Gastroesophageal sphincter (tissue), 4 donors: Measurements from ENCODE around the gene CYP2C18. TPM values are rescaled to one million over a fixed set of nuclear protein-coding genes. Genes with fewer than 3 reads are reported as not detected.

Source experiments
- ATAC-seq: fragments of 150-250 bp; one replicate; pipeline ENCODE4 v1.9.1; 2016; ENCODE audit warnings: mild to moderate bottlenecking, moderate library complexity
- H3K27ac ChIP-seq, 4 donors: fragments of 200-600 bp; sonication (generic) in 3 of 4; 1 replicate in 3 of 4; 2 replicates in 1 of 4; pipeline ENCODE4 v1.5.1; 2016 to 2019
- H3K27me3 ChIP-seq: fragments of 200-600 bp; sonication (generic); one replicate; pipeline ENCODE4 v1.5.1; 2019
- H3K36me3 ChIP-seq, 2 donors: fragments of 200-600 bp; sonication (generic); one replicate each; pipeline ENCODE4 v1.5.1; 2019; ENCODE audit warnings: control low read depth in 1 of 2
- H3K4me1 ChIP-seq, 3 donors: fragments of 200-600 bp; sonication (generic); 1 replicate in 2 of 3; 2 replicates in 1 of 3; pipeline ENCODE4 v1.5.1; 2016 to 2019; ENCODE audit warnings: control low read depth in 2 of 3
- H3K4me3 ChIP-seq, 2 donors: fragments of 200-600 bp; sonication (generic); one replicate each; pipeline ENCODE4 v1.5.1; 2019; ENCODE audit warnings: mild to moderate bottlenecking in 1 of 2, moderate library complexity in 1 of 2
- H3K9me3 ChIP-seq, 3 donors: fragments of 200-600 bp; sonication (generic); one replicate each; pipeline ENCODE4 v1.5.1; 2017 to 2019; ENCODE audit warnings: control low read depth in 2 of 3
- CTCF ChIP-seq, 4 experiments: fragments of 200-600 bp in 2 of 4; fragments of 450-650 bp in 2 of 4; sonication (generic) in 1 of 4; IDR thresholded peaks; one replicate each; pipeline ENCODE4 v1.5.1; 2017 to 2019; ENCODE audit warnings: antibody characterized with exemption in 4 of 4, mild to moderate bottlenecking in 2 of 4, moderate library complexity in 2 of 4
- EP300 ChIP-seq: sonication (generic); formaldehyde crosslinking; IDR thresholded peaks from one replicate; pipeline ENCODE4 v1.6.1; 2017; ENCODE audit warnings: antibody characterized with exemption, mild to moderate bottlenecking
- POLR2A ChIP-seq, 2 donors: fragments of 450-650 bp; IDR thresholded peaks; one replicate each; pipeline ENCODE4 v1.6.1; 2017; ENCODE audit warnings: antibody characterized with exemption in 2 of 2, mild to moderate bottlenecking in 2 of 2, moderate library complexity in 1 of 2
- POLR2AphosphoS5 ChIP-seq: sonication (generic); formaldehyde crosslinking; IDR thresholded peaks from one replicate; pipeline ENCODE4 v1.6.1; 2017; ENCODE audit warnings: antibody characterized with exemption
- WGBS, 2 donors: methylation state at CpG; one replicate each; pipeline ENCODE4 v1.1.5; 2018; ENCODE audit warnings: low coverage in 1 of 2; 5-methylcytosine and 5-hydroxymethylcytosine counted together
- total RNA-seq, 4 donors: library from RNA; depleted of rRNA; stranded (reverse); fragments of >200 nt; gene quantifications; one replicate each; pipeline ENCODE4 v1.1.0, GENCODE V29; 2016

CYP2C18 gene
- total RNA-seq, 4 donors from 2014 or later: 2.6 TPM; not detected in 3

DNA sequence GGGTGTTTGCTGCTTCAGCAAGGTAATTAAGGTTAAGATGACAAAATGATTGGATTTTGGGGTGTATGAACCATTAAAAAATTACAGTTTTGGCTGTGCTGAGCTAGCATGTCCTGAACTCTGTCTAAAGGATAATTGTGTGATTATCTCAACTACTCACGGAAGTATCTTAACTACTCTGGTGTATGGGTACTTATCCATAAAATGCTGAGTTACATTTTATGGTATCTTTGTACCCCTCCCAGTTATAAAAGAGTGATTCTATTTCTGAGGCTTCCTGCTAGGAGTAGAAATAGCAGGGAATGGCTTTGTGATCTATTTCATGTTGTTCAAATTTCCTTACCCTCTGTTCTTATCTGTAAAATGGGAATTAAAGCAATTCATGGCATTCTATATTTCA is 22.6 kb downstream of the CYP2C18 start:
- Histone ChIP-seq H3K36me3 (no peaks in the 10 kb centered on the region), H3K9me3 (peaks cover 0 to 5% (median 0%) of the 10 kb centered on the region in 3 donors), H3K27ac (no peak overlapping the region), H3K27me3 (no peaks in the 10 kb centered on the region), H3K4me1 (no peaks in the 10 kb centered on the region), H3K4me3 (no peak overlapping the region)
- WGBS, 2 donors: 78 to 100% methylated on average over 1 of the region's 1 CpG
- no peak for ATAC-seq
- TF ChIP-seq EP300 (no peak), POLR2AphosphoS5 (no peak)

DNA sequence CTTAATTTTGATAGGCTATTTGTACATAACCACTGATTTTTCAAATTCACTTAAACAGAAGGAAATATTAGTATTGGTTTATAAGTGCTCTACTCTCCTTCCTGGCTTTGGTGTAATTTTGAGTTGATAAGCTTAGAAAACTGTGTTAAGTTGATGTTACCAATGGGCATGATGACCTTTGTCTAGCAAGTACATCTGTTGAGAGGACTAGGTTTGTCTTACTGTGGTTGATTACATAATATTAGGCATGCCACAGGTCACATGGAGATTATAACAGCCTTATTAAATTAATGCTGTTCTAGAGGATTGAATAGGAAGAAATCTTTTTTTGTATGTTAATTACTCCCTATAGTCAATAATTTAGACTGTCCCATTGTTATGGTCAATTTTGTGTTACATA is 27.0 kb downstream of the CYP2C18 start:
- TF ChIP-seq EP300 (no peak), POLR2AphosphoS5 (no peak), CTCF (IDR thresholded peaks at IDR 0.05) (no peak), POLR2A (IDR thresholded peaks at IDR 0.05) (no peak)
- no peak for ATAC-seq

GRCh38 chr10:94725871-94726270 is 42.3 kb downstream of the CYP2C18 start:
- Histone ChIP-seq H3K27me3 (no peaks in the 10 kb centered on the region), H3K4me1 (no peaks in the 10 kb centered on the region), H3K36me3 (no peaks in the 10 kb centered on the region), H3K9me3 (no peaks in the 10 kb centered on the region), H3K4me3 (no peak overlapping the region), H3K27ac (no peak overlapping the region)
- ATAC-seq: no peak
- no peak for TF ChIP-seq EP300
- TF ChIP-seq POLR2AphosphoS5: no peak

More for the DNA sequence above, 27.0 kb downstream of the CYP2C18 start:
- H3K36me3 ChIP-seq: no peaks in the 10 kb centered on the region
- no peaks in the 10 kb centered on the region for H3K4me1 ChIP-seq
- H3K27me3 ChIP-seq: no peaks in the 10 kb centered on the region
- H3K27ac ChIP-seq: no peak overlapping the region
- H3K4me3 ChIP-seq: no peak overlapping the region
- peaks cover 0 to 15% (median 0%) of the 10 kb centered on the region in 3 donors for H3K9me3 ChIP-seq

DNA sequence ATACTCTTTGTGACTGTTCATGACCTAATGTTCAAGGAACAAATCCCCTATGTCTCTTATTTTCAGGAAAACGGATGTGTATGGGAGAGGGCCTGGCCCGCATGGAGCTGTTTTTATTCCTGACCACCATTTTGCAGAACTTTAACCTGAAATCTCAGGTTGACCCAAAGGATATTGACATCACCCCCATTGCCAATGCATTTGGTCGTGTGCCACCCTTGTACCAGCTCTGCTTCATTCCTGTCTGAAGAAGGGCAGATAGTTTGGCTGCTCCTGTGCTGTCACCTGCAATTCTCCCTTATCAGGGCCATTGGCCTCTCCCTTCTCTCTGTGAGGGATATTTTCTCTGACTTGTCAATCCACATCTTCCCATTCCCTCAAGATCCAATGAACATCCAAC is 51.7 kb downstream of the CYP2C18 start:
- TF ChIP-seq EP300 (no peak), POLR2AphosphoS5 (no peak), CTCF (IDR thresholded peaks at IDR 0.05) (no peak), POLR2A (IDR thresholded peaks at IDR 0.05) (no peak)
- no peaks in the 10 kb centered on the region for H3K4me1 ChIP-seq
- ATAC-seq: no peak
- H3K36me3 ChIP-seq: no peaks in the 10 kb centered on the region
- WGBS, 2 donors: 67 to 80% methylated on average over 3 of the region's 3 CpGs
- no peak overlapping the region for H3K4me3 ChIP-seq
- no peaks in the 10 kb centered on the region for H3K27me3 ChIP-seq
- H3K9me3 ChIP-seq: peaks cover 0 to 9% (median 0%) of the 10 kb centered on the region in 3 donors
- H3K27ac ChIP-seq: no peak overlapping the region

DNA sequence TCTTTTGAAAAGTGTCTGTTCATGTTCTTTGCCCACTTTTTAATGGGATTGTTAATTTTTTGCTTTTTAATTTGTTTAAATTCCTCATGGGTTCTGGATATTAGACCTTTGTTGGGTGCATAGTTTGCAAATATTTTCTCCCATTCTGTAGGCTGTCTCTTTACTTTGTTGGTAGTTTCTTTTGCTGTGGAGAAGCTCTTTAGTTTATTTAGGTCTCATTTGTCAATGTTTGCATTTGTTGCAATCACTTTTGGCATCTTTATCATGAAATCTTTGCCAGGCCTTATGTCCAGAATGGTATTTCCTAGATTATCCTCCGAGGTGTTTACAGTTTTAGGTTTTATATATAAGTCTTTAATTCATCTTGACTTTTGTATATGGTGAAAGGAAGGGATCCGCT is 55.1 kb downstream of the CYP2C18 start:
- H3K27ac ChIP-seq: no peak overlapping the region
- H3K4me1 ChIP-seq: no peaks in the 10 kb centered on the region
- H3K4me3 ChIP-seq: no peak overlapping the region
- WGBS, 2 donors: 56% methylated on average over 2 of the region's 2 CpGs; no CpG with 5 or more reads in 1 of the 2 donors
- TF ChIP-seq POLR2AphosphoS5: no peak
- TF ChIP-seq CTCF (IDR thresholded peaks at IDR 0.05): no peak
- TF ChIP-seq POLR2A (IDR thresholded peaks at IDR 0.05): no peak
- no peak for TF ChIP-seq EP300
- no peak for ATAC-seq
- H3K9me3 ChIP-seq: peaks cover 0 to 15% (median 0%) of the 10 kb centered on the region in 3 donors
- H3K36me3 ChIP-seq: no peaks in the 10 kb centered on the region
- H3K27me3 ChIP-seq: no peaks in the 10 kb centered on the region

DNA sequence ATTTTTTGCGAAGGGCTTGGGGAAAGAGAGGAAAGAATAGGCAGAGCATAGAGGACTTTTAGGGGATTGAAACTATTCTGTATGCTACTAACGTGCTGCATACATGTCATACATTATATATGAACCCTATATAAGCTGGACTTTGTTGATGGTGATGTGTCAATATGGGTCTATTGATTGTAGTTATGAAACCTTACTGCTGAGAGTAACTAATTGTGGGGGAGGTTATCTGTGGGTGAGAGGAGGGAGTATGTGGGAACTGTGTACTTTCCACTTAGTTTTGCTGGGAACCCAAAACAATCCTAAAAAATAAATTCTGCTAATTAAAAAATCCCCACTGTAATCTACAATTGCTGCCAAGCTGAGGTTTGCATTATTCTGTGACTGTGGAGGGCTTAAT is 63.6 kb downstream of the CYP2C18 start:
- TF ChIP-seq POLR2AphosphoS5: no peak
- no peak for TF ChIP-seq POLR2A (IDR thresholded peaks at IDR 0.05)
- TF ChIP-seq EP300: no peak
- TF ChIP-seq CTCF (IDR thresholded peaks at IDR 0.05): no peak
- Histone ChIP-seq H3K27ac (no peak overlapping the region), H3K4me1 (no peaks in the 10 kb centered on the region), H3K9me3 (peaks cover 0 to 18% (median 0%) of the 10 kb centered on the region in 3 donors), H3K27me3 (no peaks in the 10 kb centered on the region), H3K4me3 (no peak overlapping the region), H3K36me3 (no peaks in the 10 kb centered on the region)
- WGBS, 2 donors: 69 to 80% methylated on average over 2 of the region's 2 CpGs
- no peak for ATAC-seq
